Panc1 (cell line): Measurements from ENCODE around the gene SNX18.

ENCODE experiments used
- CTCF ChIP-seq: fragments of 450-650 bp; IDR thresholded peaks from 2 replicates; pipeline ENCODE4 v1.5.1; 2017; ENCODE audit warnings: mild to moderate bottlenecking
- POLR2AphosphoS5 ChIP-seq: IDR thresholded peaks from 2 replicates; pipeline ENCODE4 v1.6.1; 2012; ENCODE audit warnings: mild to moderate bottlenecking, low read depth, low read length, moderate library complexity

- TF ChIP-seq CTCF, result no peak
- no peak for TF ChIP-seq POLR2AphosphoS5
Measured at GRCh38 chr5:54579591-54580295, 62.2 kb downstream of the SNX18 start.
